ENCODE results near the gene USHBP1. TPM values are rescaled to one million over a fixed set of nuclear protein-coding genes. Genes with fewer than 3 reads are reported as not detected.

Gene USHBP1
- total RNA-seq, 1 experiment from 2014 or later, result 12.3 TPM

DNA sequence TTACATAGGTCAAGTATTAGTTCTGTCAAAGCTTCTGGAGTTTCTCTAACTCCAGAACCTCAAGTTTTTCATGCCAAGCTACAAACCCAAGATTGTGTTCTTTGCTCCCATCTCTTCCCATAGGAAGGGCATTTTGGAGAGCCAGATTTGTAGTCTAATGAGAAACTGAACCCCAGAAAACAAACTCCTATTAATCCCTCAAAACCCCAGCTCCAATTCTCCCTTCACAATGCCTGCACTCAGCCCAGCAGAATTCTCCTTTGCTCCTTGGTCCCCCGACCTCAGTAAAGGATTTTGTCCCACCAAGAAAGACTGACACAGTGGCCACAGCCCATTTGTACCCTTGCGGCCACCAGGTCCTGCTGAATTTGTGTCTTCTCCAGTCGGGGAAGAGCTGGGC is 8.4 kb downstream of the USHBP1 start:
- ChIA-PET CTCF (no interaction called here), POLR2A (no interaction called here)
- H3K9me3 Mint-ChIP-seq, result peaks cover 12% of the 10 kb centered on the region

DNA sequence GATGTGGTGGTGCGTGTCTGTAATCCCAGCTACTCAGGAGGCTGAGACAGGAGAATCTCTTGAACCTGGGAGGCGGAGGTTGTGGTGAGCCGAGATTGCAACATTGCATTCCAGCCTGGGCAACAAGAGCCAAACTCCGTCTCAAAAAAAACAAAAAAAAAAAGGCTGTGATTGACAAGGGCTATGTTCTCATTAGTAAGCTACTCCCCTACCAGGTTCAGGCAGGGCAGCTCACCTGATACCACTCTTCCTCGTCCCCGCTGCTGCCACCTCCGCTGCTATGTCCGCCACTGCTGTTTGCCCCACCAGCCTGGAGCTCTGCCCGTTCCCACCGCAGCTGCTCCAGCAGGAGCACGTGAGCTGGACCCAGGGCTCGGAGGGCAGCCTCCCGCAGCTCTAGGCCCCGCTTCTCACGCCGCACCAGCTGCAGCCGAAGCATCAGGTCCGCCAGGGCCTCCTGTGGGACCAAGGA is 9.4 kb downstream of the USHBP1 start:
- Mint-ChIP-seq H3K27ac (no peak overlapping the region), H3K9me3 (peaks cover 7% of the 10 kb centered on the region), H3K4me3 (no peak overlapping the region), H3K27me3 (ENCODE audit: low read depth) (no peaks in the 10 kb centered on the region), H3K4me1 (no peaks in the 10 kb centered on the region), H3K36me3 (peaks cover 40% of the 10 kb centered on the region)
- ChIA-PET CTCF (interaction anchor here (0.7 to 1.6 kb wide), 4 partner anchors 9 to 40 kb away, joined by 3 to 6 read pairs (median 4); partner anchors contain the start of genes USE1 and USHBP1), POLR2A (interaction anchor here (0.5 to 0.9 kb wide), 2 partner anchors 11 to 73 kb away, joined by 3 read pairs; no protein-coding TSS in a partner anchor)
- DNase-seq (ENCODE audit: low spot score) (no peak), ATAC-seq (peak; percentile 63)
- TF ChIP-seq, protein P1, sequence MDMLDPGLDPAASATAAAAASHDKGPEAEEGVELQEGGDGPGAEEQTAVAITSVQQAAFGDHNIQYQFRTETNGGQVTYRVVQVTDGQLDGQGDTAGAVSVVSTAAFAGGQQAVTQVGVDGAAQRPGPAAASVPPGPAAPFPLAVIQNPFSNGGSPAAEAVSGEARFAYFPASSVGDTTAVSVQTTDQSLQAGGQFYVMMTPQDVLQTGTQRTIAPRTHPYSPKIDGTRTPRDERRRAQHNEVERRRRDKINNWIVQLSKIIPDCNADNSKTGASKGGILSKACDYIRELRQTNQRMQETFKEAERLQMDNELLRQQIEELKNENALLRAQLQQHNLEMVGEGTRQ (CRISPR knock-in tag; IDR thresholded peaks at IDR 0.05), result peak; percentile 16; the same call in 1 of the 2 replicates
- TF ChIP-seq TP53 (CRISPR knock-in tag; IDR thresholded peaks at IDR 0.05) (no peak), ZNF121 (CRISPR knock-in tag; IDR thresholded peaks at IDR 0.05) (peak; percentile 20; the same call in 1 of the 2 replicates)
- TF ChIP-seq, protein P2, sequence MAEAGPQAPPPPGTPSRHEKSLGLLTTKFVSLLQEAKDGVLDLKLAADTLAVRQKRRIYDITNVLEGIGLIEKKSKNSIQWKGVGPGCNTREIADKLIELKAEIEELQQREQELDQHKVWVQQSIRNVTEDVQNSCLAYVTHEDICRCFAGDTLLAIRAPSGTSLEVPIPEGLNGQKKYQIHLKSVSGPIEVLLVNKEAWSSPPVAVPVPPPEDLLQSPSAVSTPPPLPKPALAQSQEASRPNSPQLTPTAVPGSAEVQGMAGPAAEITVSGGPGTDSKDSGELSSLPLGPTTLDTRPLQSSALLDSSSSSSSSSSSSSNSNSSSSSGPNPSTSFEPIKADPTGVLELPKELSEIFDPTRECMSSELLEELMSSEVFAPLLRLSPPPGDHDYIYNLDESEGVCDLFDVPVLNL (CRISPR knock-in tag; IDR thresholded peaks at IDR 0.05; ENCODE audit: borderline replicate concordance, low read depth), result no peak

More for the DNA sequence above, 8.4 kb downstream of the USHBP1 start:
- TF ChIP-seq, protein P3, sequence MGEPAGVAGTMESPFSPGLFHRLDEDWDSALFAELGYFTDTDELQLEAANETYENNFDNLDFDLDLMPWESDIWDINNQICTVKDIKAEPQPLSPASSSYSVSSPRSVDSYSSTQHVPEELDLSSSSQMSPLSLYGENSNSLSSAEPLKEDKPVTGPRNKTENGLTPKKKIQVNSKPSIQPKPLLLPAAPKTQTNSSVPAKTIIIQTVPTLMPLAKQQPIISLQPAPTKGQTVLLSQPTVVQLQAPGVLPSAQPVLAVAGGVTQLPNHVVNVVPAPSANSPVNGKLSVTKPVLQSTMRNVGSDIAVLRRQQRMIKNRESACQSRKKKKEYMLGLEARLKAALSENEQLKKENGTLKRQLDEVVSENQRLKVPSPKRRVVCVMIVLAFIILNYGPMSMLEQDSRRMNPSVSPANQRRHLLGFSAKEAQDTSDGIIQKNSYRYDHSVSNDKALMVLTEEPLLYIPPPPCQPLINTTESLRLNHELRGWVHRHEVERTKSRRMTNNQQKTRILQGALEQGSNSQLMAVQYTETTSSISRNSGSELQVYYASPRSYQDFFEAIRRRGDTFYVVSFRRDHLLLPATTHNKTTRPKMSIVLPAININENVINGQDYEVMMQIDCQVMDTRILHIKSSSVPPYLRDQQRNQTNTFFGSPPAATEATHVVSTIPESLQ (CRISPR knock-in tag; IDR thresholded peaks at IDR 0.05), result no peak
- no peak for TF ChIP-seq SOX15 (CRISPR knock-in tag; IDR thresholded peaks at IDR 0.05)
- no peak for TF ChIP-seq NR3C1 (CRISPR knock-in tag; conservative IDR thresholded peaks at IDR 0.05; ENCODE audit: low read depth)
- TF ChIP-seq, protein P4, sequence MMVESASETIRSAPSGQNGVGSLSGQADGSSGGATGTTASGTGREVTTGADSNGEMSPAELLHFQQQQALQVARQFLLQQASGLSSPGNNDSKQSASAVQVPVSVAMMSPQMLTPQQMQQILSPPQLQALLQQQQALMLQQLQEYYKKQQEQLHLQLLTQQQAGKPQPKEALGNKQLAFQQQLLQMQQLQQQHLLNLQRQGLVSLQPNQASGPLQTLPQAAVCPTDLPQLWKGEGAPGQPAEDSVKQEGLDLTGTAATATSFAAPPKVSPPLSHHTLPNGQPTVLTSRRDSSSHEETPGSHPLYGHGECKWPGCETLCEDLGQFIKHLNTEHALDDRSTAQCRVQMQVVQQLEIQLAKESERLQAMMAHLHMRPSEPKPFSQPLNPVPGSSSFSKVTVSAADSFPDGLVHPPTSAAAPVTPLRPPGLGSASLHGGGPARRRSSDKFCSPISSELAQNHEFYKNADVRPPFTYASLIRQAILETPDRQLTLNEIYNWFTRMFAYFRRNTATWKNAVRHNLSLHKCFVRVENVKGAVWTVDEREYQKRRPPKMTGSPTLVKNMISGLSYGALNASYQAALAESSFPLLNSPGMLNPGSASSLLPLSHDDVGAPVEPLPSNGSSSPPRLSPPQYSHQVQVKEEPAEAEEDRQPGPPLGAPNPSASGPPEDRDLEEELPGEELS (CRISPR knock-in tag; IDR thresholded peaks at IDR 0.05), result no peak
- TF ChIP-seq, protein P5, sequence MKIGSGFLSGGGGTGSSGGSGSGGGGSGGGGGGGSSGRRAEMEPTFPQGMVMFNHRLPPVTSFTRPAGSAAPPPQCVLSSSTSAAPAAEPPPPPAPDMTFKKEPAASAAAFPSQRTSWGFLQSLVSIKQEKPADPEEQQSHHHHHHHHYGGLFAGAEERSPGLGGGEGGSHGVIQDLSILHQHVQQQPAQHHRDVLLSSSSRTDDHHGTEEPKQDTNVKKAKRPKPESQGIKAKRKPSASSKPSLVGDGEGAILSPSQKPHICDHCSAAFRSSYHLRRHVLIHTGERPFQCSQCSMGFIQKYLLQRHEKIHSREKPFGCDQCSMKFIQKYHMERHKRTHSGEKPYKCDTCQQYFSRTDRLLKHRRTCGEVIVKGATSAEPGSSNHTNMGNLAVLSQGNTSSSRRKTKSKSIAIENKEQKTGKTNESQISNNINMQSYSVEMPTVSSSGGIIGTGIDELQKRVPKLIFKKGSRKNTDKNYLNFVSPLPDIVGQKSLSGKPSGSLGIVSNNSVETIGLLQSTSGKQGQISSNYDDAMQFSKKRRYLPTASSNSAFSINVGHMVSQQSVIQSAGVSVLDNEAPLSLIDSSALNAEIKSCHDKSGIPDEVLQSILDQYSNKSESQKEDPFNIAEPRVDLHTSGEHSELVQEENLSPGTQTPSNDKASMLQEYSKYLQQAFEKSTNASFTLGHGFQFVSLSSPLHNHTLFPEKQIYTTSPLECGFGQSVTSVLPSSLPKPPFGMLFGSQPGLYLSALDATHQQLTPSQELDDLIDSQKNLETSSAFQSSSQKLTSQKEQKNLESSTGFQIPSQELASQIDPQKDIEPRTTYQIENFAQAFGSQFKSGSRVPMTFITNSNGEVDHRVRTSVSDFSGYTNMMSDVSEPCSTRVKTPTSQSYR (CRISPR knock-in tag; IDR thresholded peaks at IDR 0.05), result no peak
- TF ChIP-seq RORB (CRISPR knock-in tag; IDR thresholded peaks at IDR 0.05), result no peak
- TF ChIP-seq, protein P6, sequence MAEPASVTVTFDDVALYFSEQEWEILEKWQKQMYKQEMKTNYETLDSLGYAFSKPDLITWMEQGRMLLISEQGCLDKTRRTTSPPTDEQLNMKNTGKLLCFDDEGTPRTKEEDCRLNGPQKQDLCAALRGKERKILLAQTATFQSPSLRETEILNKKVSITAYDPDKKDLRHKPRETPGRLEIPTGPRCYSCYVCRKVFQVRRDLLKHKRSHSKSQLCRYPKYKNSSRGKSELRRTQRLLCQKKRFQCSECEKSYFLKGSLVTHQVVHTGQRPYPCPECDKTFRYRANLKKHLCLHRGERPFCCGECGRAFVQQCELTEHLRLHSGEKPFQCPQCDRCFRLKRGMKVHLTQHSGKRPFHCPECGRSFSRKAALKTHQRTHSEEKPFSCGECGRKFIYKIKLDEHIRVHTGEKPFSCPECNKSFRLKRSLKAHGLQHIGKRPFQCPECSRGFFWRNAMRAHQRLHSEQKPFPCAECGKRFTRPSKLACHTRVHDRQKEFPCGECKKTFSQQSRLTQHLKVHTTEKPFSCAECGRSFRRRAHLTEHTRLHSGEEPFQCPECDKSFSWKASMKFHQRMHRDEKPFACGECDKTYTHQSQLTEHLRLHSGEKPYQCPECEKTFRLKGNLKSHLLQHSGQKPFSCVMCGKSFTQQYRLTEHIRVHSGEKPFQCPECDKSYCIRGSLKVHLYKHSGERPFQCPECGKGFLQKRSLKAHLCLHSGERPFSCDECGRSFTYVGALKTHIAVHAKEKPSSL (CRISPR knock-in tag; conservative IDR thresholded peaks at IDR 0.05), result no peak
- no peak for TF ChIP-seq FOXP1 (CRISPR knock-in tag; IDR thresholded peaks at IDR 0.05; ENCODE audit: borderline replicate concordance)
- TF ChIP-seq ZNF121 (CRISPR knock-in tag; IDR thresholded peaks at IDR 0.05), result no peak
- Mint-ChIP-seq H3K27ac (no peak overlapping the region), H3K4me3 (no peak overlapping the region), H3K36me3 (peaks cover 47% of the 10 kb centered on the region), H3K4me1 (peaks cover 5% of the 10 kb centered on the region; the same call in 1 of the 2 replicates), H3K27me3 (ENCODE audit: low read depth) (peaks cover 7% of the 10 kb centered on the region)
- ATAC-seq (no peak), DNase-seq (ENCODE audit: low spot score) (no peak)

Data from WTC11 (cell line).